Activated CD4-positive, CD25-positive, alpha-beta regulatory T cell treated with anti-CD3 and anti-CD28 coated beads, Interleukin-2, amount 50 U/mL, for 16 hours (primary cell): Measurements from ENCODE around the gene TUG1.

Source experiments
- DNase-seq: peaks from one replicate; pipeline ENCODE4 v3.0.0-alpha.2; 2020; ENCODE audit warnings: low read depth, low spot score

The TUG1 gene

DNA sequence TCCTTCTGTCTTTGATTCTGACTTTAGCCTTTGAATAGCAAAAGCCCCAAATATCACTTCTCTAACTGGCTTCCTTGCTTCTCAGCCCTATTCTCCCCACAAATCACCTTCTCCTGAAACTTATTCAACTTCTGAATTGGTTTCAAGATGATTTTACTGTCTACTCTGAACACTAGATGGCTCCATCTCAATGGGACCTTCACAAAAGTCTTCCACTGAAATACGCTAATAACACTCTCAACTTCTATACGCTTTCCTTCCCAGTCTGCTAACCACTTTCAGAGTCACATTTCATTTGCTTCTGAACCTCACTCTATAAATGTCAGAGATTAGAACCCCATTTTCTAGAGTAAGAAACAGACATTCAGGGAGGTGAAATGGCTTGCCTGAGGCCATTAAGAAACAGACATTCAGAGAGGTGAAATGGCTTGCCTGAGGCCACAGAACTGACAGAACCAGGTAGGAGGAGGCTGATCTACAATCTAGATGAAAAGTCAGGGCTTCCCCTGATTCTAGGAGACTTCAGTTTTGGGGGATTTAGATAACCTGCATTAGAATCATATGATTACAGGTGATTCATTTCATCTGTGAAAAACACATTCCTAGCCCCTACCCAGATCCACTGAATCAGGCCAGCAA, 21.1 kb upstream of the TUG1 start:
- no peak for DNase-seq

DNA sequence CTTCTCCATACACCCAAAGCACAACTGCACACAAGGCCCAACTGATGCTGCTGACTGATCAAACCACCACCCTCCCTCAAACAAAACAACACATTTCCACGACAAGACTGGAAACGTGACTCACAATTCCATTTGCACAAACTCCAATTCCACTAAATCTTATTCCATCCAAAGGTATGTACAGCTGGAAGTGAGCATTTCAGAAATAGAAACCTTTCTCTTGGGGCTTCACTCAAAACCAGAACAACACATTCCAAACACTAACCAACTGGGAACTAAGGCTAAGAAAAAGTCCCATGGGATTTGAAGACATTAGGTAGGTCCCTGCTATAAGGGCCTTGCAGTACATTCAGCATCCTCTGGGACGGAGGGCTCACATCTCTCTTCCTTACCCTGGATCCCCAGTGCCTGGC, 20.1 kb upstream of the TUG1 start:
- DNase-seq = no peak

DNA sequence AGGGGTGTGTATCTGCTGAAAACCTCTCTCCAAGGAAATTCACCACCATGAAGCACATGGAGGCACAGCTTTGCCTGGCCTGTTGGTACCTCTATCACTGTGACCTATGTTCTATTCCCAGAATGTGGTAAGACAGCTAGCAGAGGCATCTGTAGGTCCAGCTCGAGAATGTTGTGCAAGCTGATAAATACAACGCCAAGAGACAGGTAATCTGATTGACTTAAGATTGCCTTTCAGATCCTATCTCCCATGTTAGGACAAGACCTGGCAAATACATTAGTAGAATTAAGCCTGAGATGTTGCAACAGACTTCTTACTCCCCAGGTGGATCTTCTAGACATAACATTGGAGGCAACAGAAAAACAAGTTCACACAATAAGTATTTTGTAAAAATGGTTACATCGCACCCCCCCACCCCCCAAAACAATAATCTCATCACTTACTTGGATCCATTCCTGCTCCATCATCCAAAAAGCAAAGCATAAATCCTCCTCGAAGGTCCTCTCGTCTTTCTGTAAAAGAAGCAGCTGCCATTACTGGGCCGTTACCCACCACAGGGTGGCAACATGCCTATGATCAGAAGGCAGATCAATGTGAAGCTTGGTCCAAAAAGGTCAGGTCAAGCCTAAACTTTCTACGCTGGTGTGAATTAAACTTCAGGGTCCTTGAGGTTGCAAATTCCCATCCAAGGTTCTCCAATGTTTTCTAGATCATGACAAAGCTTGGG, 19.0 kb upstream of the TUG1 start:
- DNase-seq = no peak

DNA sequence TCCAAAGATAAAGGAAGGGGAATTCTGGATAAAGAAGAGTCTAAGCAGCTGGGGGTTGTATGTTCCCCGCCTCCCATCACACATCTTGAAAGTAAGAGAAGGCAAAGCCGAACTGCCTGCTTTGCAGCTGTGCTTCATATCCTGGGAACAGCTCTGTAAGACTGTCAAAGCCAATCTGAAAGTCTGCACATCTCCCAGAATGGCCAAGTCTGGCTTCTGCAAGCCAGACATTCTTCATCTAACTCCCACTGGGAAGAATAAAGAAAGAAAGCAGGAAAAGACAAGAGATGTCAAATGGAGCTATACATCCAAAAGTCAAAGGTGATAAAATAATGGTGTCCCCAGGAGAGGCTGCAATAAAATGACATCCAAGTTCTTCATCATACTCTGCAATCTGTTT, 15.9 kb upstream of the TUG1 start:
- no peak for DNase-seq

DNA sequence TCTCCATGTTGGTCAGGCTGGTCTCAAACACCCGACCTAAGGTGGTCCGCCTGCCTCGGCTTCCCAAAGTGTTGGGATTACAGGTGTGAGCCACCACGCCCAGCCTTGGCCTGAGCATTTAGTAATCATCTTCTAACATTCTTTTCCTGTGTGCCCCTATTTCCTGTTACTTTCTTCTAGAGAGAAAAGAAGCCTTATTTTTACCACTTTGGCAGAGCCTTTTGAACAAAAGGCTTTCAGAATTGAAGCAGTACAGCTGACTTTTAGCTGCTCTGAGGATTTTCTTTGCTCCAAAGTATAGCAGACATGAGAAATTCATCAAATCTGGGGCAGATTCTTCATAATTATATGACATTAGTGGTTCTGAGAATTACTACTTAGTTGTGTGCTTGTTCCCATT, 13.9 kb upstream of the TUG1 start:
- no peak for DNase-seq

DNA sequence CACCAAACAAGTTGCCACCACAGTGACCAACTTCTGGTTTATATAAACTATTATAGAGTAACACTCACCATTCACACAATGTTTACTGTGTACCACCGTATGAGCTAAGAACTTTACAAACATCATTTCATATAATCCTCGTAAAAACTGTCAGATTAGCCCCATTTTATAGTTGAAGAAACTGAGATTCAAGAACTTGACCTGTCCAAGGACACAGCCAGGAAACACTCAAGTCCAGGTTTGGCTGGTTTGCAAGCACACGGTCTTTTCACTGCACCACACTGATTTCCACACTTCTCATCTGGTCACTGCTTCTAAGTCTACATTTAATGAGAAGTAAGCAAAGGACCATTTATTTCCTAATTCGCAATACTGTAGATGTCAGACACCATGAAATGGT, 4.2 kb upstream of the TUG1 start:
- DNase-seq = no peak

DNA sequence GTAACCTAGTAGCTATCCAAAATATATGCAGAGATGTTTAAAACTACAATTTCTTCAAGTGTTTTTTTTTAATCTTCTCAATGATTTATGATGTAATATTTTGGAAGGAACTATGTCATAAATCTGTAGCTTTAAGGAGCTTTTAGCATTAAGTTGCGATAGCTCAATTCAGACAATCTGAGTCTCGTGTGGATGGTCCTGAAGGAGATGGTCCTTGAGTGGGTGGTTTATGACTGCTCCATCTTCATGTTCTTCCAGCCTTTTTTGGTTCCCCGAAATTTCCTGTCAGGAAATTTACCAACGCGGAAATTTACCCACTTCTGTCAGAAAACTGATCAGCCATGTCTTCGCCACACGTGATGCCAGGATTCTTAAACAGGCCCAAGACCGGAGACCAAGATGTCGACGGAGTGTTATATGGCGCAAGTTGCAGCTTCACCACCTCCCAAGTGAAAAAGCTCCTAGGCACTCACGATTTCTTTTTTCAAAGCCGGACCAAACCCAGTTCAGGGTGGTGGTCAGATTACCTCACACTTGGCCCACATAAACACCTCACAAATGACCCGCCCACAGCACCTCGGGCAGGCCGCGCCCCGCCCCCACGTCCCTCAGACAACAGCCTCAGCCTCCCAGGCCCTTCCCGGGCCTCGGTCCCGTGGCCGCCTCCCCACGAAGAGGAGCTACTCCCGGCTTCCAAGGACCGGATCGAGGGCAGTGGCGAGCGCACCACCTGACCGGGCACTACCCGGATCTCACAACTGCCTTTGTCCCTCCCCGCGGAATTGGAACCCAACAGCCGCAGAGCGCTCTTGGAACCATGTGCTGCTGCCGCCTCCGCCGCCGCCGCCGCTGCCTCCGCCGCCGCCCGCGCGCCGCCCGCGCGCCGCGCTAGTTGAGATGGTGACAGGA, 796 bp upstream of the TUG1 start, which contains the start of gene MORC2:
MORC2 (minus strand) TSS at position 760 of the 909 bp plus-strand sequence. CDS start 885 bp downstream, outside the sequence.
- DNase-seq = no peak

DNA sequence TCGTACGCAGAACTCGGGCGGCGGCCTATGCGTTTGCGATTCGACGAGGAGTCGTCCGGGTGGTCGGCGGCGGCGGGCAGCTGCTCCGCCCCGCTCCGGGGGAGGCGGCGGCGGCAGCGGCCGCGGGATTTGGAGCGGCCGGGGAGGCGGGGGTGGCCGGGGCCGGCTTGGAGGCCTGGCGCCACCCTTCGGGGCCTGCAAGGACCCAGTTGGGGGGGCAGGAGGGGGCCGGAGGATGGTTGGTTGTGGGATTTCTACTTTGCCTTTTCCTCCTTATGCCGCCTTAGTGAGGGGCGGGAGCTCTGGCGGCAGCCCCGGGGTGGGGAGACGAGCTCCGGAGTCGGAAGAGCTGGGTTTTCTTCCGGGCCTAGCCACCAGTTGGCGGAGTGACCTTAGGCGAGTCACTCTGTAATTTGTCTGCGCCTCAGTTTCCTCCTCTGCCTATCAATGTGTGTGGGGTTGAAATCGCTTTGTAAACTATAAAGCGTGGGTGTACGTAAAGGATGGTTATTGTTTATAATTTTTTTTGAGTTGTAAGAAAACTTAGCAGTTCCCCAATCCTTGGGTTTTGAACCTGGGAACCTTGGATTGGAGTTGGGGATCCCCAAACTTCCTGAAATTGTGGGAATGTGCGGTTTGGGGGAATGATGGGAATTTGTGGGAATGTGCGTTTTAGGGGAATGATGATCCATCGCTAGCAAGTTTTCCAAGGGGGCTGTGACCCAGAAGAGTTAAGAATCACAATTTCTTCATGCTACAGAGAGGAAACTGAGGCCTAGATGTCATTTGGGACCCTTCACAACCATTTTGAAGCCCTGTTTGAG, 679 bp downstream of the TUG1 start:
- peak; percentile 9 for DNase-seq

DNA sequence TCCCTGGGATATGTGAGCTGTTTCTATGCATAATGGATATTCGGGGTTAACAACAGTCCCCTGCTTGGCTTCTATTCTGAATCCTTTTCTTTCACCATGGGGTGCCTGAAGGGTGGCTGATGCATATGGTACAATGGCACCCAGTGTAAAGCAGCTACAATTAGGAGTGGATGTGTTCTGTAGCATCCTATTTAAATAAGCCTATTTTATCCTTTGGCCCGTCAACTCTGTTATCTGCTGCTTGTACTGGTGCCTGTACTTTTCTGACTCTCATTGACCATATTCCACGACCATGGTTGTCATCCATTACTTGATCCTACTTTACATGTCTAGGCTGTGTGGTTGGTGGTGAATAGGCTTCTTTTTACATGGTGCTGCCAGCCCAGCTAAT, 1.3 kb downstream of the TUG1 start:
- DNase-seq = no peak

DNA sequence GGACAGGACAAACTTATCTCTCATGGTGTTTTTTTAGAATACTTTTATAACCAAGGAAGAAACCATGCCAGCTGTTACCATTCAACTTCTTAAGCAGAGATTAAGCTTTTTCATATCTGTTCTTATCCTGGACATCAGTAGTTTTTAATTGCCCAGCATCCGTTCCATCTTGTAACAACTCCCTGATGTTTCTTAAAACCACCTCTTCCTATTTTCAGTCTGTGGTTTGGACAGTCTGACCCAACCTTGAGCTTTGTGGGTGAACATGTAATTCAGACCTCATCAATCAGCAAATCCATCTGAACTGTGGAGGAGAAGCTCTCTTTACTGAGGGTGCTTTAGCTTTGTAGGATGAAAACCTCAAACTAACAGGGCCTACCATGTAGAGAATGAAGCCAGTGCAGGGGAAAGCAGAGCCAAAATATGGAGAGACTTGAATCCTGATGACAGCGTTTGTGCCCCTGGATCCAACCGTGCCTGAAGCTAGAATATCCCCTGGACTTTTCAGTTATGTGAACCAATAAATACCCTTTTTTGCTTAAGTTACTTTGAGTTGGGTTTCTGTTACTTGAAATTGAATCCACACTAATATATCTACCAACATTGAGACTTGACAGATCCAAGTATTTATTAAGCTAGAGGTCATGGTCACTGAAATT, 9.4 kb downstream of the TUG1 start:
- DNase-seq = no peak

DNA sequence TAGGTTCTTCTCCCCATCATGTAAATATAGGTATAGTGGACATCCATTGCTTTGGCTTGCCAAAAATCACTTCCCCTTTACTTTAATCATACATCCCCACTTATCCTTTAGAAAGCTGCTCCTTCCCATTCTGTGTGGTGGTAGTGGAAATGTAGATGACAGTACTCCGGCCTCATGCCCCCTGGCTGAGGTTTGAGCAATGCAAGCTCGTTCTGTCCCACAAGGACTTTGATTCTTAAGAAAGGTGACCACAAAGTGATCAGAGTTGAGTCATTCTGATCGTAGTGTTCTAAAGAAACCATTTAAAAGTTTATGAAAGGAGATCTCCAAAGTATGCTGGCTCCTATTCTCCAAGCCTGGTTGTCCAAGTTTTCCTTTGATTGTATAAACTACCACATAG, 10.9 kb downstream of the TUG1 start:
- no peak for DNase-seq

DNA sequence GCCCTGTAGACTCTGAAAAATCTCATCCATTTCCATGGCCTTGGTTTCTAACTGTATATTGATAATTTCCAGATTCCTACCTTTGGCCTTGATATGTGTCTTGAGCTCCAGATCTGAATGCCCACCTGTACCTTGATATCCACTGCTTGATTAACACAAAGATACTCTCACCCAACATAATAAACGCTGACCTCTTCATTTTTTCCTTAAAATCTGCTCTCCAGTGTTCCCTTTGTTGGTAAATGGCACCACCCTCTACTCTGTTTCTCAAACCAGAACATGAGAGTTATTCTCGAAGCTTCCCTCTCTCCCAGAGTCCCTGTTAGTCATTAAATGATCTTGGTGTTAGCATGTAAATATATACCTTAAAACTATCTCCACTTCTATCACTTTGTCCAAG, 13.4 kb downstream of the TUG1 start:
- DNase-seq = no peak

DNA sequence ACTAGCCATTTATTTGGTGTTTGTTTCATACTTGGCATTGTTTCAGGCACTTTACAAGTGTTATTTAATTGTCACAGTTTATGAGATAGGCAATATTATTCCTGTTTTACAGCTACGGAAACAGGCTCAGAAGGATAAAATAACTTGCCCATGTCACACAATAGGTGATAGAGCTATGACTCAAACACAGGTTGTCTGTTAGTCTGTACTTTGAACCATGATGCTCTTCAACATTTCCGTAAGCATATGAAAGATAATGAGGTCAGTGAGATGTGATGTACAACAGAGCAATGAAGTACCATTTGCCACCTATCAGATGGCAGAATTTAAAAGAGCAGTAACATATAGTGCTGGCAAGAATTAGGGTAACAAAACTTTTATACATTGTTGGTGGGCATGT, 15.3 kb downstream of the TUG1 start:
- DNase-seq = no peak

DNA sequence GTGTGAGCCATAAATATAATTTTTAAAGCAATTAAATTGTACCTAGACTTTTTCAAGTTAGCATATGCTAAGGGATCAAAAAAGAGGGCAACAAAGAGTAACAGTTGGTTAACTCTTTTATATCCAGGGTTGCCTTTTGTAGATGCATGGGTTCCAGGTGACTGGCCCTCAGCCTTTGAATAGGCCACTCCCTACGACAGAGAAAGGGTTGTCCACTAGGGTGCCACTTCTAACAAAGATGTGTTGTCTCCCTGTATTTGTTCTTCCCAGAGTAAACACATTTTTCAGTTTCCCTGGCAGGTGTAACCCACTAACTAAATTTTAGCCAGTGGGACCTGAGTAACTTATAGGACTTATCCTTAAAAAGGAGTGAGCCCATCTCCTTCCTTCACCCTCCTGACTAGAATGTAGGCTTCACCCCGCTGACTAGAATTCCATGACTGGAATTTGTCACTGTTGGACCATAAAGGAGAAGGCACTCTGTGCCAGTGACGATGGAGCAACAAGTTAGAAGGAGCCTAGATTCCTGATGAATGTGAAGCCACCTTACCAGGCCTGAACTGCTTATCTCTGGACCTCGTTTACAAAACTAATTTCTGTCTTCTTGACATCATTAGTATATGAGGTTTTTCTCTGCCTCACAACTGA, 16.6 kb downstream of the TUG1 start:
- DNase-seq = no peak

DNA sequence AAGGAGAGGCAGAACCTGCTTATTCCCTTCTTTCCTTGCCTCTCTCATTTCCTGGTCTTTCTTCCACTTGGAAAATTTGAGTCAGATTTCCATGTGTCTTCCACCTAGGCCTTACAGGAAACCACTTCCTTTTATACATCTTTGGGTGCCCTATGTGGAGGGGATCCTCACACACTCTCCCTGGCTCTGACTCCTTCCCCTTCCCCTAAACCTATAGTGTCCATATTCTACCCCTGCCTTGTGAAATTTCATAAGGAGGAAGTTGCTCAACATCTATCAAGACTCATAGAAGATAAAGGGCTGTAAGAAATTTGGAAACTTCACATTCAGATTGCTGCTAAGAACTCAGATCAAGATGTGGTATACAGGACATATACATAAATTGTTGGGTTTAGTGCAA, 20.4 kb downstream of the TUG1 start:
- no peak for DNase-seq

DNA sequence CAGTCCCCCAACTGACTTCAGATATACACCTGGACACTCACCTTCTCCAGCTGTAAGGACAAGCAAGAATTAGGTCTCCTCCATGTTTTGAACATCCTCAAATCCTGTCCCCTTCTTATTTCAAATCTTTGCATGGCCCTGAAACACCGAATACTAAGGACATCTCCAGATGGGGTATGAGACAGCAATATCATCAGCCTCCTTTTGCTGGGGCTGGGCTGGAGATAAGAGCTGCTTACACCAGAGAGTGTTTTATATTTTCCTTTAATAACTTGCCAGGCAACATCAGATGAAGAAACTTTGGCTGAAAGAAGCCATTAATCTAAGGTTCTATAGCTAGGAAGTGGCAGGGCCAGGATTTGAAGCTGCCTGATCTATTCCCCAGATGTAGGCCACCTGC, 21.6 kb downstream of the TUG1 start:
- DNase-seq = no peak

DNA sequence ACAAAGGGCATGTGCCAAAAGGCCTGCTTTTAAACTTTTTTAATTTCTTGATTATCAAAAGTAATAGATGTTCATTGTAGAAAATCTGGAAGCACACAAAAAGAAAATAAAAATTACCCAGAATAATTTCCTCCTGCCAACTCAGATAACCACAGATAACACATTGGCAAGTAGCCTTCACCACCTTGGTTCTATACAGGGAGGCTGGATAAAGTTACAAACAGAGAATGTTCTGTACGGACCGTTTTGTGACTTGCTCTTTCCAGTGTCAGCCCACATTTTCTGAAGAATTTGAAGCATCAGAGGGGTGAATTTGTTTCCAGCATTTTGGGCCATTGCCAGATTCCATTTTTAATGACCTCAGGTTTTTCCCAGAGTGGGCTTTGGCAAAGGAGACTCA, 23.5 kb downstream of the TUG1 start:
- DNase-seq = no peak

DNA sequence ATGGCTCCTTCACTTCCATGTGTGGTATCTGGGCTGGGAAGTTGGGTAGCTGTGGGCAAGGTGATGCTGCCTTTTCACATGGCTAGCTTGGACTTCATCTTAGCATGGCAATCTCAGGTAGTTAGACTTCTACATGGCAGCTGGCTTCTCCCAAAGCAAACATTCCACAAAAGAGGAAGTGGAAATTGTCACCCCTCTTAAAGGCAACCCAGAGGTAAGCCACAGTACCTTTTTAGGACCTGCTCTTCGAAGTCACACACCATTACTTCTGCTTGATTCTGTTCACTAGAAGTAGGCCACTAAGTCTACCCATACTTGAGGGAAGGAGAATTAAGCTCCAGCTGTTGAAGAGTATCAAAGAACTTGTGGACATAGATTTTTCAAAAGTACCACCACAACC, 25.9 kb downstream of the TUG1 start:
- DNase-seq = no peak

DNA sequence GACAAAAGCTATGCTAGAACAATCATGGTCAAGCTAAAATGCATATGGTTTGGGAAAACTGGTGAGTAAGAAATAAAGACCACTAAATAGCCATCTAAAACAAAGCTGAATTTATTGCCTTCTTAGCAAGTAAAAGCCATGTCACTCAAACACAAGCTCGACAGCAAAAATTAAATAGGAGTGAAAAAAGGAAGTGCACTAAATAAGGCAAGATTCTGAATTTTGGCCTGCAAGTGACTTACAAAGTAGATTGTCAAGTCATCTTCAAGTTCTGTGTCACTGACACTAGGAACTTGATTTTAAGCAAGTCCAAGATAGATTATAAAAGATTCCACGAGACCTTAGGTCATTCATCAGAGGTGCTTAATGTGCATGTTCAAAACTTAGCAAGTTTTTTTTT, 27.4 kb downstream of the TUG1 start:
- DNase-seq = no peak

DNA sequence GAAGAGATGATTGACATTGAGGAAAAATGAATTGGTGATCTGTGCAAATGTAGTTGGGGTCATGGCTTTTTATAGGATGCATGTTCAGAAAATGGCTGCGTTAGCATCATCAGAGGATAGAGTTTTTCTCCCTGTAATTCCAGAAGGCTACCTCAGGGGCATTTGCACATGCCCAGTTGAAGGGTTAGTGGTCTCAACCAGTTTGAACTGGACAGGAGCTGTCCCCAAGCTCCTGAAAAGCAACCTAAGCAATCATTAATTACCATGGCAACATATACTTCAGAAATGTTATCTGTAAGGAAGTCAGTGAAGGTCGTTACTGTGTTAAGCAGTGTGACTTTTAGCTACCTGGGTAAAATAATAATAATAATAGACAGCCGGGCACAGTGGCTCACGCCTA, 29.3 kb downstream of the TUG1 start:
- no peak for DNase-seq
